Thyroid gland (tissue), 4 donors: ENCODE measurements around the gene MEST.
"Not testable (repeated sequence)": the region's sequence is repeated elsewhere in the genome, so short reads cannot be mapped to it uniquely, and the experiment has no call there.

Experiments
- POLR2A ChIP-seq, 2 donors: fragments of 450-650 bp; IDR thresholded peaks; one replicate each; pipeline ENCODE4 v1.6.1; 2017; ENCODE audit warnings: antibody characterized with exemption in 2 of 2, mild to moderate bottlenecking in 2 of 2, moderate library complexity in 1 of 2
- TF ChIP-seq, protein P1 (sequence below), 6 experiments: fragments of 200-600 bp in 3 of 6; fragments of 450-650 bp in 3 of 6; sonication (generic) in 3 of 6; IDR thresholded peaks; one replicate each; pipeline ENCODE4 v1.5.1; 2016 to 2019; ENCODE audit warnings: antibody characterized with exemption in 6 of 6, mild to moderate bottlenecking in 2 of 6, inconsistent platforms in 1 of 6, moderate library complexity in 1 of 6

DNA sequence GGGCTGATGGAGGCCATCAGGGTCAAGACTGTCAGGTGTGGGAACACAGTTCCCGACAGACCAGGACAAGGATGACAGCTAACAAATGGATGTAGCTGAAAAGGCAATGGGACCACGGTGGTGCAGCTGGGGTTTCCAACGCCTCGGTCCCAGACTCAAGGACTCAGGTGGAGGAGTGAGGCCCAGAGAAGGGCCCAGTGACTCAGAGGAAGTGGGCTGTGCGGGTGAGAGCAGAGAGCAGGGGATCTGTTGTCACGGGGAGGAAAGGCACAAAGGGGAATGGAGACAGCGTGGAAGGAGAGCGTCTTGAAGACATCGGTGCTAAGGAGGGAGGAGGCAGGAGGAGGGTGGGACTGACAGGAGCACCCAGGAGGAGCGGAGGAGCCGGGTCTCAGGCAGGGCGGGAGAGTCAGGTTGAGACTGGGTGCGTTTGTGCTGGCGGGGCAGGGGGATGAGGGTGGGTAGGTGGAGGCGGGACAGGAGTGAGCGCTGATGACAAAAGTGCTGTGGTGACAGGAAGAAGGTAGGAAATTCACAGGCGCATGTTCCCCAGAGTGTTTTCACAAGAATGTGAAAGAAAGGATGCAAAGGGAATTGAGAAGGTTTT is 31.7 kb downstream of the MEST start:
- TF ChIP-seq POLR2A (IDR thresholded peaks at IDR 0.05), result not testable (repeated sequence)
- TF ChIP-seq, protein P1, sequence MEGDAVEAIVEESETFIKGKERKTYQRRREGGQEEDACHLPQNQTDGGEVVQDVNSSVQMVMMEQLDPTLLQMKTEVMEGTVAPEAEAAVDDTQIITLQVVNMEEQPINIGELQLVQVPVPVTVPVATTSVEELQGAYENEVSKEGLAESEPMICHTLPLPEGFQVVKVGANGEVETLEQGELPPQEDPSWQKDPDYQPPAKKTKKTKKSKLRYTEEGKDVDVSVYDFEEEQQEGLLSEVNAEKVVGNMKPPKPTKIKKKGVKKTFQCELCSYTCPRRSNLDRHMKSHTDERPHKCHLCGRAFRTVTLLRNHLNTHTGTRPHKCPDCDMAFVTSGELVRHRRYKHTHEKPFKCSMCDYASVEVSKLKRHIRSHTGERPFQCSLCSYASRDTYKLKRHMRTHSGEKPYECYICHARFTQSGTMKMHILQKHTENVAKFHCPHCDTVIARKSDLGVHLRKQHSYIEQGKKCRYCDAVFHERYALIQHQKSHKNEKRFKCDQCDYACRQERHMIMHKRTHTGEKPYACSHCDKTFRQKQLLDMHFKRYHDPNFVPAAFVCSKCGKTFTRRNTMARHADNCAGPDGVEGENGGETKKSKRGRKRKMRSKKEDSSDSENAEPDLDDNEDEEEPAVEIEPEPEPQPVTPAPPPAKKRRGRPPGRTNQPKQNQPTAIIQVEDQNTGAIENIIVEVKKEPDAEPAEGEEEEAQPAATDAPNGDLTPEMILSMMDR (IDR thresholded peaks at IDR 0.05), result not testable (repeated sequence)
